Spleen (tissue), 11 donors: ENCODE measurements around the gene SLC22A23. TPM values are rescaled to one million over a fixed set of nuclear protein-coding genes. Genes with fewer than 3 reads are reported as not detected.

ENCODE experiments used
- DNase-seq: peaks from one replicate; pipeline ENCODE4 v3.0.0-alpha.2; 2020
- H3K27ac ChIP-seq, 8 donors: fragments of 200-600 bp; sonication (generic) in 7 of 8; 1 replicate in 4 of 8; 2 replicates in 4 of 8; pipeline versions ENCODE4 v1.5.0 to v1.8.0; 2016 to 2021; ENCODE audit warnings: inconsistent platforms in 4 of 8, mild to moderate bottlenecking in 4 of 8, moderate library complexity in 1 of 8
- H3K27me3 ChIP-seq, 7 donors: fragments of 200-600 bp; sonication (generic) in 6 of 7; replicated peaks in 1 of 7; 1 replicate in 4 of 7; 2 replicates in 3 of 7; pipeline versions ENCODE4 v1.5.0 to v1.8.0; 2016 to 2021; ENCODE audit warnings: inconsistent platforms in 3 of 7, mild to moderate bottlenecking in 1 of 7
- H3K36me3 ChIP-seq, 6 donors: fragments of 200-600 bp; sonication (generic) in 5 of 6; 1 replicate in 4 of 6; 2 replicates in 2 of 6; pipeline versions ENCODE4 v1.5.0 to v1.8.0; 2016 to 2021; ENCODE audit warnings: inconsistent platforms in 2 of 6
- H3K4me1 ChIP-seq, 6 donors: fragments of 200-600 bp; sonication (generic) in 5 of 6; 1 replicate in 3 of 6; 2 replicates in 3 of 6; pipeline versions ENCODE4 v1.5.0 to v1.8.0; 2016 to 2021; ENCODE audit warnings: inconsistent platforms in 3 of 6
- H3K4me3 ChIP-seq, 8 donors: fragments of 200-600 bp; sonication (generic) in 7 of 8; 1 replicate in 4 of 8; 2 replicates in 4 of 8; pipeline versions ENCODE4 v1.5.0 to v1.8.0; 2016 to 2021; ENCODE audit warnings: inconsistent platforms in 4 of 8, mild to moderate bottlenecking in 4 of 8, moderate library complexity in 2 of 8
- H3K9me3 ChIP-seq, 8 donors: fragments of 200-600 bp; sonication (generic) in 7 of 8; 1 replicate in 4 of 8; 2 replicates in 4 of 8; pipeline versions ENCODE4 v1.5.0 to v1.8.0; 2016 to 2021; ENCODE audit warnings: inconsistent platforms in 4 of 8
- CTCF ChIP-seq, 11 experiments: fragments of 200-600 bp in 7 of 11; fragments of 450-650 bp in 4 of 11; sonication (generic) in 4 of 11; IDR thresholded peaks in 8 of 11; conservative IDR thresholded peaks in 3 of 11; 1 replicate in 7 of 11; 2 replicates in 4 of 11; pipeline versions ENCODE4 v1.4.0 to v1.8.0; 2016 to 2021; ENCODE audit warnings: antibody characterized with exemption in 11 of 11, inconsistent platforms in 4 of 11, mild to moderate bottlenecking in 1 of 11
- POLR2A ChIP-seq, 3 donors: fragments of 450-650 bp; IDR thresholded peaks; one replicate each; pipeline ENCODE4 v1.5.1; 2017; ENCODE audit warnings: antibody characterized with exemption in 3 of 3, mild to moderate bottlenecking in 1 of 3
- POLR2AphosphoS5 ChIP-seq, 3 donors: sonication (generic); formaldehyde crosslinking; IDR thresholded peaks; one replicate each; pipeline ENCODE4 v1.5.1; 2017; ENCODE audit warnings: antibody characterized with exemption in 3 of 3
- WGBS, 5 donors: extraction: QIAGEN DNeasy Blood & Tissue Kit in 3 of 5; methylation state at CpG; one replicate each; pipeline versions ENCODE4 v1.1.5 to v1.1.7; 2013 to 2018; 5-methylcytosine and 5-hydroxymethylcytosine counted together
- intact Hi-C: fragments of 100-400 bp; cut with DNase I; formaldehyde crosslinking; loops from one replicate; pipeline ENCODE4 v1.15.0; 2023; ENCODE audit warnings: low total_unique reads
- polyA plus RNA-seq, 3 donors: library from polyadenylated mRNA; stranded (reverse); fragments of 200-250 nt; gene quantifications; one replicate each; pipeline ENCODE4 v1.2.1, GENCODE V29; 2013
- total RNA-seq, 7 donors: library from RNA; depleted of rRNA in 3 of 7; stranded (reverse); fragments of >200 nt in 3 of 7; fragmentation: NEBNext Ultra II Directional in 4 of 7; extraction: Animal tissue kit (Norgen Biotek cat#: 25700) in 4 of 7; gene quantifications; one replicate each; pipeline versions ENCODE4 v1.1.0 to v1.2.1, GENCODE V29; 2016 to 2021
- donor health status: healthy with polysubstance abuse.
- donor health status: DM: no; HTN: no; CAD: no; lungs with moderate emphysema.
- donor health status: DM: no; HTN: no; CAD: no.
- donor health status: Bipolar disorder and iron deficiency.
- donor health status: healthy.
- donor health status: DM: no; HTN: no; CAD: no.
- donor health status: DM: yes; HTN: yes; CAD: no.

Gene SLC22A23
- total and polyA plus RNA-seq, 10 donors = 1.9 to 22.6 (median 18.3) TPM

GRCh38 chr6:3281631-3282475, 175.0 kb downstream of the SLC22A23 start:
- Histone ChIP-seq H3K9me3 (no peaks in the 10 kb centered on the region), H3K27ac (peak overlapping the region in 2 of 8 donors; percentile 27 to 31), H3K4me1 (peaks cover 5 to 24% (median 11%) of the 10 kb centered on the region in 6 donors), H3K27me3 (no peaks in the 10 kb centered on the region), H3K36me3 (peaks cover 0 to 40% (median 0%) of the 10 kb centered on the region in 6 donors), H3K4me3 (no peak overlapping the region)
- intact Hi-C loops = loop anchor here (10.0 kb wide), 1 partner anchor 173 kb away; the partner anchor contains the start of gene SLC22A23
- DNase-seq = peak; percentile 40
- 58 to 80% (median 71%) methylated on average over 11 to 13 of the region's 13 CpGs for WGBS, 5 donors
- TF ChIP-seq POLR2AphosphoS5 (IDR thresholded peaks at IDR 0.05) (no peak), POLR2A (IDR thresholded peaks at IDR 0.05) (no peak), CTCF (IDR thresholded peaks at IDR 0.05 in 8 of 11, conservative IDR thresholded peaks at IDR 0.05 in 3 of 11) (no peak)

- 89 to 97% (median 97%) methylated on average over 12 to 14 of the region's 14 CpGs for WGBS, 5 donors
- peak; percentile 58 for DNase-seq
- no peak overlapping the region for H3K27ac ChIP-seq
- no peaks in the 10 kb centered on the region for H3K9me3 ChIP-seq
- peaks cover 5 to 24% (median 11%) of the 10 kb centered on the region in 6 donors for H3K4me1 ChIP-seq
- H3K36me3 ChIP-seq = peaks cover 0 to 46% (median 0%) of the 10 kb centered on the region in 6 donors
- no peak for TF ChIP-seq POLR2AphosphoS5 (IDR thresholded peaks at IDR 0.05)
- no peak for TF ChIP-seq POLR2A (IDR thresholded peaks at IDR 0.05)
- TF ChIP-seq CTCF (IDR thresholded peaks at IDR 0.05 in 8 of 11, conservative IDR thresholded peaks at IDR 0.05 in 3 of 11) = no peak
- no peak overlapping the region for H3K4me3 ChIP-seq
- intact Hi-C loops = loop anchor here (10.0 kb wide), 1 partner anchor 174 kb away; the partner anchor contains the start of gene SLC22A23
- H3K27me3 ChIP-seq = no peaks in the 10 kb centered on the region
These were observed 175.9 kb downstream of the SLC22A23 start for GRCh38 chr6:3280866-3281465.

GRCh38 chr6:3280091-3280490, 176.8 kb downstream of the SLC22A23 start:
- intact Hi-C loops = loop anchor here (10.0 kb wide), 1 partner anchor 175 kb away; the partner anchor contains the start of gene SLC22A23
- no peak overlapping the region for H3K27ac ChIP-seq
- no peaks in the 10 kb centered on the region for H3K27me3 ChIP-seq
- TF ChIP-seq POLR2A (IDR thresholded peaks at IDR 0.05) = no peak
- peak in 1 of 3 donors; percentile 17 for TF ChIP-seq POLR2AphosphoS5 (IDR thresholded peaks at IDR 0.05)
- no peaks in the 10 kb centered on the region for H3K9me3 ChIP-seq
- H3K4me1 ChIP-seq = peaks cover 5 to 24% (median 11%) of the 10 kb centered on the region in 6 donors
- H3K36me3 ChIP-seq = peaks cover 0 to 46% (median 0%) of the 10 kb centered on the region in 6 donors
- H3K4me3 ChIP-seq = no peak overlapping the region
- WGBS, 5 donors = 72 to 84% (median 77%) methylated on average over 14 of the region's 14 CpGs
- peak; percentile 70 for DNase-seq

GRCh38 chr6:3278691-3279090, 178.2 kb downstream of the SLC22A23 start:
- H3K27ac ChIP-seq = no peak overlapping the region
- no peak for DNase-seq
- peaks cover 5 to 24% (median 11%) of the 10 kb centered on the region in 6 donors for H3K4me1 ChIP-seq
- 85 to 93% (median 88%) methylated on average over 4 of the region's 4 CpGs for WGBS, 5 donors
- peaks cover 0 to 42% (median 3%) of the 10 kb centered on the region in 6 donors for H3K36me3 ChIP-seq
- TF ChIP-seq CTCF (IDR thresholded peaks at IDR 0.05 in 8 of 11, conservative IDR thresholded peaks at IDR 0.05 in 3 of 11) (no peak), POLR2AphosphoS5 (IDR thresholded peaks at IDR 0.05) (no peak), POLR2A (IDR thresholded peaks at IDR 0.05) (no peak)
- no peaks in the 10 kb centered on the region for H3K9me3 ChIP-seq
- no peak overlapping the region for H3K4me3 ChIP-seq
- no peaks in the 10 kb centered on the region for H3K27me3 ChIP-seq
- intact Hi-C loops = loop anchor here (5.0 to 10.0 kb wide), 3 partner anchors 454 to 876 kb away; no protein-coding TSS in a partner anchor
